HG03159 (cell line): ENCODE data around the gene FNIP2.
"Not testable (repeated sequence)": the region's sequence is repeated elsewhere in the genome, so short reads cannot be mapped to it uniquely, and the experiment has no call there.

ENCODE experiments used
- ATAC-seq: cut with Tn5 transposase; IDR thresholded peaks from one replicate; pipeline ENCODE4 v1.9.1; 2021; ENCODE audit warnings: mild to moderate bottlenecking, moderate library complexity; ENCODE audit not compliant: unreplicated experiment

Gene FNIP2

DNA sequence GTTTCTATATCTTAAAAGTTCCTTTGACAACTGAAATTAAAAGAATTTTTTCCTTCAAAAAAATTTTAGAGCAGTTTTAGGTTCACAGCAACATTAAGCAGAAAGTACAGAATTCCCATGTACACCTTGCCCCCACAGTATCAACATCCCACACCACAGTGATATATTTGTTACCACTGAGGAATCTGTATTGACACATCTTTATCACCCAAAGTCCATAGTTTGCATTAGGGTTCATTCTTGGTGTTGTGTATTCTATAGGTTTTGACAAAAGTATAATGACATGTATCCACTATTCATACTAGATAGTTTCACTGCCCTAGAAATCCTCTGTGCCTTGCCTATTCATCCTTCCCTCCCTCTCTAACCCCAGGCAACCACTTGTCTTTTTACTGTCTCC lies 43.7 kb downstream of the FNIP2 start:
- ATAC-seq, result no peak

DNA sequence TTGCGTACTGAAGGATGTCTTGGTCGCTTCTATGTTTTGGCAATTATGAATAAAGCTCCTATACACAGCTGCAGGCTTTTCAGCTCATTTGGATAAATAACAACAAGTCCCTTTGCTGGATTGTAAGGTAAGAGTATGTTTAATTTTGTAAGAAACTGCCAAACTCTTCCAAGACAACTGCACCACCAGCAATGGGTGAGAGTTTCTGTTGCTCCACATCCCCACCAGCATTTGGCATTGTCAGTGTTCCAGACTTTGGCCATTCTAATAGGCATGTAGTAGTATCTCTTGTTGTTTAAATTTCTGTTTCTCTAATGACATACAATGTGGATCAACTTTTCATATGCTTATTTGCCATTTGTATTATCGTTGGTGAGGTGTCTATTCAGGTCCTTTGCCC lies 44.3 kb downstream of the FNIP2 start:
- ATAC-seq, result no peak

DNA sequence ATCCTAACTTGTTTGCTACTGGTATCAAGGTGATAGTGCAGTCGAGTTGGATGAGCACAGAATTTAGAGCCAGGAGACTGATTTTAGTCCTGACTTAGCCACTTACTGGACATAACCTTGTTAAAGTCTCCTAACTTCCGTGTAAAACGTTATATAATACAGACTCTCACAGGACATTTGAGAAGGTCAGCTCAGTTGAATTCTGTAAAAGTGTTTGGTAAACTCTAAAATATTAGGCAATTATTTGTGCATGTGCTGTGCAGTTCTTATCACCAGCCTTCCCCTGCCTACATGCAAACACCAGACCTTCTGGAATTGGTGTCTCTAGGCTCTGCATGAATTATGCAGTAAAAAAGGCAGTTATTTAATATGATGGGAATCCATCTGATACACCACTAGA lies 45.4 kb downstream of the FNIP2 start:
- no peak for ATAC-seq

DNA sequence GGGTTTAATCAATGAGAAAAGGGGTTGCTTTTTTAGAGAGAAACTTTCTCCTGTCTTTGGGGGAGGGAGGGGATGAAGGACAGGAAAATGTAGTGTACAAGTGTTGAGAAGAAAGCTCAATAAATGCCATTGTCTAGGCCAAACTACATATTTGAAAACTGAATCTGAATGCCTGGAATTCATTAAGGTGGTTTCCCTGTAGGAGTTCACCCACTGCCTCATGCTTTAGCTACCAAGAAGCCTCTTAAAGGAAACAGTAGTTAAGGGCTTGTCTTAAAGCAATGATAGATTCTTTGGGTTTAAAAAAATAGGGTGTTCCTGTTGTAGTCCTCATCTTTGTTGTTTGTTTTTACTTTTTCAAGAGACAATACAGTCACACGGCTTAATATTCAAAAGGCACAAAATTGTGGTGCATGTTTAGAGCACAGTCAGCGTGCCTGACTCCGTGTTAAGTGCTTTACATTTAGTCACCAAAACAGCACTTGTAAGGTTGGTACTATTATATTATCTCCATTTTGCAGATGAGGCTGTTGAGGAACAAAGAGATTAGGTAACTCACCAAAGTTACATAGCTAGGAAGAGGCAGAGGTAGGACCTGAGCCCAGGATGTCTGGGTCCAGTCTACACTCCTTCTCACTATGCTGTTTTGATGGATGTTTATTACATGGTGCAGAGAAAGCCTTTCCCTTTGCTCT lies 46.0 kb downstream of the FNIP2 start:
- ATAC-seq, result no peak

DNA sequence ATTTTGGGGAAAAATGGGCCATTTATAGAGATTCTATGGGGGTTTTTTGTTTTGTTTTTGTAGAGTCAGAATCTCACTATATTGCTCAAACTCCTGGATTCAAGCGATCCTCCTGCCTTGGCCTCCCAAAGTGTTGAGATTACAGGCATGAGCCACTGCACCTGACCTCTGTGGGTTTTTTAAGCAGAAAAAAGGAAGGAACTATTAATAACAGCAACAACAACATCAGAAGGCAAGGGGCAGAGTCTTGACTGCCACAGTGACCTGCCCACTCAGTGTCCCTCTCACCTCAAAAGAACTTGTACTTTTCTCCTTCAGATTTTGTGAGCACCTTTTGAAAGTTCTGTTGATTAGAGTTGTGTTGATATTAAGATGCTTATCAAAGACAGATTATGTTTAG lies 48.1 kb downstream of the FNIP2 start:
- no peak for ATAC-seq

DNA sequence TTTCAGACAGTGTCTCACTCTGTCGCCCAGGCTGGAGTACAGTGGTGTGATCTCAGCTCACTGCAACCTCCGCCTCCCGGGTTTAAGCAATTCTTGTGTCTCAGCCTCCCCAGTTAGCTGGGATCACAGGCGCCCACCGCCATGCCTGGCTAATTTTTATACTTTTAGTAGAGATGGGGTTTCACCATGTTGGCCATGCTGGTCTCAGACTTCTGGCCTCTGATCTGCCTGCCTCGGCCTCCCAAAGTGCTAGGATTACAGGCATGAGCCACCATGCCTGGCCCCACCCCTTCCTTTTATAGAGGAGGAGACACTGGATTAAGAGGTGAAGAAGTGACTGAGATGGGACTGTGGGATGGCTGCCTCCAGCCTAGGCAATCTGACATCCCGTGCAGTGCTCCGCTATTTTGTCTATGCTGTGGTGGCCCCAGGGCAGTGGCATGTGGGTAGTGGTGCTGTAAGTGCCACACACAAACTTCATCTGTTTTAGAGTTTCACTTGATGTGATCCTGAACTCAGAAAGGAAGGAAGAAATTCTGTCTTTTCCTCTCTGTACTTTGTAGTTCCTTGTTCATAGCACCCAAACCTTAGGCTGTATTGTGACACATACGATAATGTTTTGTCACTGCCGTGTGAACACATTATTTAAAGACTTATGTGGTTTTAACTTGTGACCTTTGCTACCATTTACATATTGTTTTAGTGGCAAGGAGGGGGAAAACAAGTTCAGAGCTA lies 48.9 kb downstream of the FNIP2 start:
- peak; percentile 71 for ATAC-seq

DNA sequence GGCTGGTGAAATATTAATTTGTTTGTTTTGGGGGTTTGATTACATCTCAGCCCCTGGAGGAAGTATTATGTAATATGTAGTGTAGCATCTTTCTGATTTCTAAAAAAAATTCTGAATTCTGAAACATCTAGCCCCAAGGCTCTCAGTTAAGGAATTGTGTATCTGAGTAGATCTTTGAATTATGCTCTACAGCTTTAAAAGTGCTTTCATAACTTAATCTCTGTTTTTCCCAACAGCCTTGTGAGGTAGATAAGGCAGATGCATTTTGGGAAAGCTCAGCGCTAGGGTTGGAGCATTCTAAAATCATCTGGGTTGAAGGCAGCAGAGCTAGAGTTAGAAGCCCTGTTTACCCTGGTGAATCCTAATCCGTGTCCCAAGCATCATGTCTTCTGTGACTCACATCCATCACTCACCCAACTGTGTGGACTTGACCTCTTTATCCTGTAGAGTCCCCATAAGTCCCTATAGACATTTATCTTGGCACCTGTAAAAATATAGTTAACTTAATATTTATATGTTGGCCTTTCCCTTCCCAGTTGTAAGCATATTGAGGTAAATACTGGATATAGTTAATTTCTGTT lies 49.8 kb downstream of the FNIP2 start:
- no peak for ATAC-seq

DNA sequence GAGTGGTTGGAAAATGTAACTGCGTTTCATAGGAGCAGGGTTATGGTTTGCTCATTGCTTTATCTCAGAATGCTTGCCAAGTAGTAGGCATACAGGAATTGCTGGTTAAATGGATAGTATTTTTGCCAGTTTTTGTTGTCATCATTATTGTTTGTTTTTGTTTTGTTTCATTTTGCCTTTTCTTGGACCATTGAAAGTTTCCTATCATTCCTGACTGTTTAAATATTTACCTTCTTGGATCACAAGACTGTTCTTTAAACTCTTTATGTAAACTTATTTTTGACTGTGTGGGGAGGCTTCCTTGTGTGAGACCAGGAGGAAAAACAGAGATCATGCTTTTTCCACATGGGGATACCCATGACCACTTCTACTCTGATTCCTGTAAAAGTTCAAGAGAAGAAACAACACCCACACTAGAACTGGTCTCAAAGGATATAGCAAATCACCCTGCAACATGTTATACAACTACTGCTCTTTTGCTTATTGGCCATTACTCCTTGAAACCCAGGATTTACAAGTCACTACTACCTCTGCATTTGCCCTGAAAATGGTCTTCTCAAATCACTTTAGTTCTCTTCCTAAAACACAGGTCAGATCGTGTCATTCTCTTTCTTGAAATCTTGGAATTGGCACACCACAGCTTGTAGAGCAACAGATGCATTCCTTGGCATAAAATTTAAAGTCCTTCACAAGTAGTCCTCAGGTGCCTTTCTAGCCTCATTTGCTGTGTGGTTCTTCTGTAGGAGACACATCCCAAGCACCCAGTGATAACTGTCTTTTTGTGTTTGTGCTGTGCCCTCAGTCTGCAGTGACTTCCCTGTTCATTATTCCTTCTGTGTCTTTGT lies 51.3 kb downstream of the FNIP2 start:
- no peak for ATAC-seq

DNA sequence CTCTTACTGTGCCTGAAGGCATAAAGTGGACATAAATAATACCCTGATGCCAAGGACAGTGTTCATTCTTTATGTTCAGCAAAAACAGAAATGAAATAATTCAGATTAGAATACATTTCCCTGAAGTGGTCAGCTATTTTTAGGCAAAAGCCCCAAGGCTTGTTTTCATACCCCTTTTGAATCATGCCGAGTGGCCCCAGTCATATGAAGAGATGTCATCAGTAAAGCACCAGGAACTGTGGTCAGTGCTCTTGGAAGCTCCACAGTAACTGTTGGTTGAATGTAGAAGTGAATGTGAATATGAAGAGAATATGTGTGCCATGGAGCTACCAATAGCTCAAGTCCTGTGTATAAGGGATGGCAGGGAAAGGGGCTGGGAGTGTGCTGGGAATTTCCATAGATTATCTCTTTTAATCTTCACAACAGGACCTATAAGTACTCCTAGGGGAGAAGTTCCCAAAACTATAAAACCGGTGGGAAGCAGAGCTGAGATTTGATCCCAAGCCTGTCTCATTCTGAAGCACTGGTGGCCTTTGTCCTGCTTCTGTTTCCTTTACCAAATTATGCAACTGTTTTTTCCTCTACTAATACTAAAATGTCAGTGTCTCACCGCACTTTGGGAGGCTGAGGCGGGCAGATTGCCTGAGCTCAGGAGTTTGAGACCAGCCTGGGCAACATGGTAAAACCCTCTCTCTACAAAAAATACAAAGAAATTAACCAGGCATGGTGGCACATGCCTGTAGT lies 52.6 kb downstream of the FNIP2 start:
- ATAC-seq, result peak; percentile 35

DNA sequence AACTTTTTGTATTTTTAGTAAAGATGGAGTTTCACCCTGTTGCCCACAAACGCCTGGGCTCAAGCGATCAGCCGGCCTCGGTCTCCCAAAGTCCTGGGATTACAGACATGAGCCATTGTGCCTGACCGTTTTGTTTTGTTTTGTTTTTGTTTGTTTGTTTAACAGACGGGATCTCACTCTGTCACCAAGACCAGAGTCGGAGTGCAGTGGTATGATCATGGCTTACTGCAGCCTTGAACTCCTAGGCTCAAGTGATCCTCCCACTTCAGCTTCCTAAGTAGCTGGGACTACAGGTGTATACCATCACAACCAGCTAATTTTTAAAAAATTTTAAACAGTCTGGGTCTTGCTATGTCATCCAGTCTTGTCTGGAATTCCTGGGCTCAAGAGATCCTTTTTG lies 53.5 kb downstream of the FNIP2 start:
- ATAC-seq, result no peak

DNA sequence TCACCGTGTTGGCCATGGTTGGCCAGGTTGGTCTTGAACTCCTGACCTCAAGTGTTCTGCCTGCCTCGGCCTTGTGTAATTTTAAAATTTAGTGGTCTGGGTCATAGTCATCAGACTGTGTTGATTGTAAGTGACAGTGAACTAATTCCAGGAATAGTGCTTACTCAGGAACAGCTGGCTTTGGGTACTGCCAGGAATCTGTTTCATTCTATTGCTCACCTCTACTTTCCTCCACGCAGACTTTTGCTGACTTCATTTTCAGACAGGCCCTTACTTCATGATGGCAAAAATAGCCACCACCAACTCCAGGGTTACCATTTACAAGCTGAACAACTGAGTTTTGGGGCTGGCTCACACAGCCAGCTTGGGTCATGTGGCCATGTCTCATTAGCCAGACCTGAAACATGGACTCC lies 54.6 kb downstream of the FNIP2 start:
- no peak for ATAC-seq

DNA sequence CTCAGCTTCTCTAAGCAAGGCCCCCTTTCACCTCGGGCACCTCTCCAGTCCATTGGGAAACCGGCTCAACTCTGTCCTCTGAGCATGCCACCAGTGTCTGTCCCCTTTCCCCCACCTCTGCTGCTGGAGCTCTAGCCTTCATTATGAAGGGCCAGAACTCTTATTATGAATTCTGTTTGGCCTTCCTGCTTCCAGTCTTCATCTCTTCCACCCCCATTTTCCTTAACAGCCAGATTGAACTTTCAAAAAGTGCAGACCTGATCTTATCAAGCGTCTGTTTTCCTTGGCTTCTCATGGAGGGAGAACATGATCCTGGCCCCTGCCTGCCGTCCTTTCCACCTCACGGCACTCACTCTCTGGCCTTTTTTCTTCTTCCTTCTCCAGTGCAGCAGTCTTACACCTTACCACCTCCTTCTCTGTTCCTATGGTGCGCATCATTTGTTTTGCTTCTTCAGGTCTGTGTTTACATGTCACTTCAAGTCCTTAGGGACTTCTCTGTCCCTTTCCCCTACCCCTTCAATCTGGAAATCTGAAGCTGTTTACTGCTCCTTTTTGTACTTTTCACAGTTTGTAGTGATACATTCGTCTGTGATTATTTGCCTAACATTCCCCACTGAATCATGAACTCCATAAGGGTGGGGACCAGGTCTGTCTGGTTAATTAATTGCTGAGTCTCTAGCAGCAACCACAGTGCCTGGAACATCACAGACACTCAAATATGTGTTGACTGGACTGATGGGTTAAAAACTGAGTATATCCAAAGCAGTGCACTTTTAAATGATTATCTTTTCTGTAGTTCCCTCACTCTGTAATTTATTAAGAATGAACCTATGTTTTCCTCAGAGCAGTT lies 55.8 kb downstream of the FNIP2 start:
- no peak for ATAC-seq

DNA sequence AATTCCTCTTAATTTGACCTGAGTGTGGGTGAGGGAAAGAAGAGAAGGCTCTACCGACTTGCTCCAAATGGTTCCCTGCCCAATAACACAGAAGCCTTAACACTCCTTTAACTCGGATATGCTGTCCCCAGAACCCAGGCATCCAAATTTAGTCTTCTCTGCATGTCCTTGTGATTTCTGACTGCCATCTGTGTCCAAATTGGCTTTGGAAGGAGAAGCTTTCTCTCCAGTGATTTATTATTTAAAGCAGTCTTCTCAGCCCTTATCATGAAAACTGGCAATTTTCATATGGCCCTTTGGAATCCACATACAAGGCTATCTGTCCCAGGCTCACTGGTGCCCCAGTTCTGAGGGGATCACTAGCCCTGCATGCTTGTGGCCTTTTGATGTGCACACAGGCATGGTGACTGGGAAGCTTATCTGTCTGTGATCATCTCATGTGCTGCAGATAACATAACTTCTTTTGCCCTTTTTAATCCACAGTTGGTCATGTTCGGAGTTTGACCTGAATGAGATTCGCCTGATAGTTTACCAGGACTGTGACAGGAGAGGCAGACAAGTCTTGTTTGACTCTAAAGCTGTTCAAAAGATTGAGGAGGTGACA lies 56.7 kb downstream of the FNIP2 start:
- no peak for ATAC-seq

DNA sequence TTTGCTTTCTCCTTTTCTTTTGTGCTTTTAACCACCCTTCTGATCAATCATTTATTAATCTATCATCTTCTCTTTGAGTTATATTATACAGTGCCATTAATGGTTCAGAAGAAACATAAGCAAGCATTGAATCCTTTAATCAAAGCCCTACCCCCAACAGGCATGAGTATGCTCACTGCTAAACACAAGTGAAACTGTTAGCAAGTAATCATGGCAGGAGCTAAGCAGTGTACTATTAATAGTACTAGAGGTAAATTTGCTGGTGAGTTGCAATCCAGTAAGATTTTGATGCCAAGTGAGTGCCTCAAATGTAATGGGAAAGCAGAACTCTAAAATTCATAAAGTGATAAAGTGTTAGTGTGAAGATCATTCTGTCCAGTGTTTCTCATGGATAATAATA lies 57.2 kb downstream of the FNIP2 start:
- ATAC-seq, result peak; percentile 81

DNA sequence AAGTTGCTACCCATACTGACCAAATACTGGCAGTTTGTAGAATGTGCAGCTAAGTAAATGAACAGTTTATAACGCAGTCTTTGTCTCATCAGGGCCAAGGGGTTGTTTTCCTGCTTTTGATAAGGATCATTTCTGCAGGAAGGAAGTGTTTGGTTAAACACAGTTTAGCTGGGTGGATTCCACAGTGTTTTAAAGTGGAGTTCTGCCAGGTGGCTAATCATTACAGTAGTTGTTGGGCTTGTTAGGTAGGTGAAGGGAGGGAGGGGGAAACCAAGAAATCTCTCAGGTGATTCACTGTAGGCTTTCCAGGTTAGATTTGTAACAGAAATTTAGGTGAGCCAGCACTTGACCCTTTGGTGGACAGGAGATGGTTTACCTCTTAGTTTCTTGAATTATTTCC lies 58.1 kb downstream of the FNIP2 start:
- ATAC-seq, result no peak

DNA sequence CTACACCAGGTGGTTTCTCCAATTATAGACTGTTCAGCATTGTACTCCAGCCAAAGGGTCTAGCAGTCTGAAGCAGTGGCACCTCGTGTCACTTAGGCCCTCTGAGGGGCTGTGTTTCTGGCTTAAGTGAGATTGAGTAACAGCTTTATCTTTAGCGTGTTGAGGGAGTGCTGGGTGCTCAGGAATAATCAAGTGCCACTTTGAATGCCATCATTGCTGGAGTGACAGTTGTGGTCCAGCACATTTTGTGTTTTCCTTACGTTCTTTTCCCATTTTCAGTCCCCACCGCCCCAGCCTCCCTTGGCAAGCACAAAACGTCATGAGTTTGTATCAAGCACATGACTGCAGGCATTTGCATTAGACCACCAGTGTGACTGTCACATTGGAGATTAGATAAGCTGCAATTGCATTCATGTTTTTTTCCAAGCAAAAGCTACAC lies 58.7 kb downstream of the FNIP2 start:
- ATAC-seq, result no peak

DNA sequence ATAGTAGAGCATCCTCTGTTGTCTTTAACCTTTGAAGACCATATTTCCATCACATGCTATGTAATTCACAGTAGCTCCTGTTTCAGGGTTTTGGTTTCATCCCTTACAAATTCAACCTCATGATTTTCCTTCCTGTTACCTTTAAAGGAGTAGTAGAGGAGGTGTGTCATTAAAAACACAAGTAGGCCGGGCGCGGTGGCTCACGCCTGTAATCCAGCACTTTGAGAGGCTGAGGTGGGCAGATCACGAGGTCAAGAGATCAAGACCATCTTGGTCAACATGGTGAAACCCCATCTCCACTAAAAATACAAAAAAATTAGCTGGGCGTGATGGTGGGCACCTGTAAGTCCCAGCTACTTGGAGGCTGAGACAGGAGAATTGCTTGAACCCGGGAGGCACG lies 59.3 kb downstream of the FNIP2 start:
- not testable (repeated sequence) for ATAC-seq

DNA sequence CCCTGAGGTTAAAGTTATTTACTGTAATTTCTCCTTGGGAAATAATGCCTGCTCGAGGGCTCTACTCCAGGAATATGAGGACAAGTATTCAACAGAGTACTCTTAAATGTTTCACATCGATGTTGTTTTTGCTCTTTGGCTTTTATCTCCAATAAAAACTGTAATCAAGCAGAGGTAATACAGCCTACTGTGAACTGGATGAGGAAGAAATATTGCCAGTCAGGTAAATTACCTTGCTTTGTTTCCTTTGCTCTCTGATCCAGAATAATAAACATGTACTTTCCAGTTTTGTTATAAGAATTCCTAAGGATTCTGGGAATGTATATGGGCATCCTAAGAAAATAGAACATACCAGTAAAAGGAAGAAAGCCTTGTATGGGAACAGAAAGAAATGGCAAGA lies 60.4 kb downstream of the FNIP2 start:
- ATAC-seq, result no peak

DNA sequence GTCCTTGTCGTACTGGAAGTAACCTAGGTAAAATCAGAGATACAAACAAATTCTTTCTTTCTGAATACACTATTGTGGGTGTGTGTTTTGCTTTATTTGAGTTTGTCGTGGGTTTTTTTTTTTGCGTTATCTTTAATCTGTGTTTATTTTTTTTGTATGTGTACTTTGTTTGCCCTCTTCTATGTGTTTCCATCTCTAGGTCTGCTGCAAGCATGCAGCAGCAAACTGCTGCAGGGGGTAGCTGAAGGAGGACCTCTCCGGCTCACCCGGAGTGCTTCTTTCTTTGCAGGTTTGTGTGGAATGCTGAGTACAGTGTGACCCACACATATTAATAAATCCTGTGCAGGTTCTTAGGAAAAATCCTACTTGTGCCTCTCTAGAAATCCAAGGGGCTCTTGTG lies 64.8 kb downstream of the FNIP2 start:
- ATAC-seq, result no peak
